Measurements from ENCODE around the gene P3H3. TPM values are rescaled to one million over a fixed set of nuclear protein-coding genes. Genes with fewer than 3 reads are reported as not detected.

Gene P3H3
- total and polyA plus RNA-seq, 9 of the 15 experiments (the other 6 are each of a cell fraction or from before 2014, with no cell fraction given) = 0.03 to 15.0 (median 4.8) TPM

DNA sequence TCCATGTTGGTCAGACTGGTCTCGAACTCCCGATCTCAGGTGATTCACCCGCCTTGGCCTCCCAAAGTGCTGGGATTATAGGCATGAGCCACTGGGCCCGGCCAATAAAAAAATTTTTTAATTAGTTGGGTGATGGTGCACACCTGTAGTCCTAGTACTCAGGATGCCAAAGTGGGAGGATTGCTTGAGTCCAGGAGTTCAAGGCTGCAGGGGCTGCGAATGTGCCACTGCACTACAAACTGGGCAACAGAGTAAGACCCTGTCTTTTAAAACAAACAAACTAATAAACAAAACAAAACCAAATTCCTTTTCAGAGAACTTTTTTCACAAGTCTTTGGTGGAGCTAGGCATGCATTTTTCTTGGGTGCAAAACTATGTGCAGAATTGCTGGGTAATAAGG lies 55.0 kb downstream of the P3H3 start (continued):
- TF ChIP-seq RNF219 (CRISPR knock-in tag; IDR thresholded peaks at IDR 0.05) = no peak

DNA sequence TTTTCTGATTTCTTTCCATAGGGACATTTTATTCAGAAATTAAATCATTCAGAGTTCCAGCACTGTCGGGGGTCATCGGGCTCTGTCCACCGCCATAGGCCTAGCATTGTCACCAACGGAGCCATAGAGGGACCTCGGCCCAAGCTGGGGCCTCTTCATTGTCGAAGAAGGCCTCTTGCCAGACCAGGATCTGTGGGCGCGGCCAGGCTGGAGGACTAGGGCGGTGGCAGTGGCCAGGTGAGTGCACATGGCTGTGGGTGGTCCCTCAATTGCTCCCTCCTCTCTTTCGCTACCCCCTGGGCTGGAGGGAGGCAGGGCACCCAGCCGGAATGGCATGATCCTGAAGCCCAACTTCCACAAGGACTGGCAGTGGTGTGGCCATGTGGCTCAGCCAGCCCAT lies 55.5 kb downstream of the P3H3 start:
- in situ Hi-C loops (cut with MboI) (no loop called here), intact Hi-C loops (cut with micrococcal nuclease) (no loop called here)
- peaks cover 14% of the 10 kb centered on the region; the same call in 1 of the 3 replicates for H3K36me3 ChIP-seq (ENCODE audit: control insufficient read depth, insufficient read depth, low read length)
- no peak for FAIRE-seq
- no peak overlapping the region for H3K27ac ChIP-seq (ENCODE audit: extremely low read depth, low read depth, low read length)
- ATAC-seq = no peak
- DNase-seq (ENCODE audit: extremely low read depth in 1 of 4, low spot score in 3 of 4) = no peak
- TF ChIP-seq ATF3 (IDR thresholded peaks at IDR 0.05) (no peak), ATF3 (CRISPR knock-in tag; conservative IDR thresholded peaks at IDR 0.05) (no peak)
- POLR2A ChIA-PET = interaction anchor here (1.0 kb wide), 2 partner anchors 10 to 14 kb away, joined by 3 read pairs; partner anchors contain the start of gene SPSB2
- no peak overlapping the region for H3K4me3 ChIP-seq
- no peaks in the 10 kb centered on the region for H3K9me1 ChIP-seq (ENCODE audit: control insufficient read depth, insufficient read depth, low read length)
- H2AFZ ChIP-seq (ENCODE audit: low read depth, low read length) = no peak overlapping the region
- 88% methylated on average over 4 of the region's 11 CpGs for WGBS (ENCODE audit: insufficient coverage, low coverage, missing lambda C conversion rate)
- no peaks in the 10 kb centered on the region for H4K20me1 ChIP-seq (replicated peaks; ENCODE audit: control insufficient read depth, insufficient read depth, low read length)
- H3K79me2 ChIP-seq (ENCODE audit: control insufficient read depth, insufficient read depth, low read length) = no peaks in the 10 kb centered on the region
- H3K9me3 ChIP-seq (replicated peaks; ENCODE audit: control insufficient read depth, insufficient read depth, low read depth, low read length) = no peaks in the 10 kb centered on the region
- CTCF ChIA-PET (ENCODE audit: low intra/inter-chr PET ratio) = no interaction called here
- H3K4me2 ChIP-seq (ENCODE audit: insufficient read depth, low read length) = no peak overlapping the region
- no TSS peak for BruUV-seq (replicated peaks)
- peaks cover 3 to 9% of the 10 kb centered on the region in 2 experiments; a peak in 2 of 5 replicates for H3K4me1 ChIP-seq (replicated peaks in 1 of 2; ENCODE audit: control insufficient read depth in 2 of 2, insufficient read depth in 2 of 2, low read length in 2 of 2)
- H3K9ac ChIP-seq (ENCODE audit: insufficient read depth in 1 of 2, low read depth in 2 of 2, low read length in 2 of 2) = no peak overlapping the region; a peak in 1 of 4 replicates
- no peaks in the 10 kb centered on the region for H3K27me3 ChIP-seq (ENCODE audit: control insufficient read depth in 2 of 2, insufficient read depth in 2 of 2, low read length in 2 of 2)

Data from K562 (cell line).